ENCODE results near the gene KIF26B.
"Not testable (repeated sequence)": the region's sequence is repeated elsewhere in the genome, so short reads cannot be mapped to it uniquely, and the experiment has no call there.

KIF26B gene

DNA sequence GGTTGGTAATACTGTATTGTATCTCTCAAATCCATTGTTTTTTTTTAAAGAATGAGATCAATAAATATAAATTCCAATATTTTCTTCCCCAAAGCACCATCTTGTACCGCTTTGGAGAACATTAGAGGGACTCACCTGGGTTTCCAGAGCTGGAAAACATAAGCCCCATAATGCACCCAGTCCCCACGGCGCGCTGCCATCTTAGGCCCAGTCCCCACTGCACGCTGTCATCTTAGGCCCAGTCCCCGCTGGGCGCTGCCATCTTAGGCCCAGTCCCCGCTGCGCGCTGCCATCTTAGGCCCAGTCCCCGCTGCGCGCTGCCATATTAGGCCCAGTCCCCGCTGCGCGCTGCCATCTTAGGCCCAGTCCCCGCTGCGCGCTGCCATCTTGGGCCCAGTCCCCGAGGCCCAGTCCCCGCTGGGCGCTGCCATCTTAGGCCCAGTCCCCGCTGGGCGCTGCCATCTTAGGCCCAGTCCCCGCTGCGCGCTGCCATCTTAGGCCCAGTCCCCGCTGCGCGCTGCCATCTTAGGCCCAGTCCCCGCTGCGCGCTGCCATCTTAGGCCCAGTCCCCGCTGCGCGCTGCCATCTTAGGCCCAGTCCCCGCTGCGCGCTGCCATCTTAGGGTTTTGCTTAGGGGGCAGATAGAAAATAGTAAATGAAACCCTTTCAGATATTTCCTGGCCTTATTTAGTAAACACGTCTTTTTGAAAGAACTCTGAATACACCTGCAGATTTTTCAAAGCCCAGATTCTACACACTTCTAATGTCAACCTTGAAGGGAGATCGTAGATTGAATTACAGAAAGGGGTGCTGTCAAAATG lies 518.3 kb downstream of the KIF26B start:
- H3K27ac Mint-ChIP-seq, H3K27me3 Mint-ChIP-seq, H3K36me3 Mint-ChIP-seq, H3K4me1 Mint-ChIP-seq, H3K4me3 Mint-ChIP-seq, H3K9me3 Mint-ChIP-seq: not testable (repeated sequence)

DNA sequence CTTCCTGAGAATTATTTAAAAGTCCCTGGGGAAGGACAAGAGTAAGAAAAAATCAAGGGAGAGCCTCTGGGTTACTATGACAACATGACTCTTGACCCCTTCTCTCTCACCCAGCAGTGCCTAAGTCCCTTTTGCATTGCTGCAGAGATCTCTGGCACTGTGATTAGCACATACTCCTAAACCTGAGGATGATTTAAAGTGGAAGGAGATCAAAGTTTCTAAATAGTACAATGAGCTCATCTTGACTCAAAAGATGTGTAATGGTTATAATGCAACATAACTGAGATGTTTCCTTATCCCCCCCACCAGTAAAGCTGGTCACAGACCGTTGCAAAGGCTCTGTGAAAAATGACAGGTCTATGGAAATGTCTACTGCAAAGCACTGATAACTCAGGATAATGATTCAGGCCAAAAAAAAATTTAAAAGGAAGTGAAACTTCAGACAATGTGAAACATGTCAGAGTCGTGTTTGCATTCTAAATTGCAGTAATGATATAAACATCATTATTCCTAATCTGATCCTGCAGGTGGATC lies 519.2 kb downstream of the KIF26B start:
- Mint-ChIP-seq H3K4me1 (no peaks in the 10 kb centered on the region), H3K9me3 (no peaks in the 10 kb centered on the region), H3K36me3 (peaks cover 2% of the 10 kb centered on the region), H3K4me3 (no peak overlapping the region), H3K27ac (no peak overlapping the region), H3K27me3 (no peaks in the 10 kb centered on the region)

DNA sequence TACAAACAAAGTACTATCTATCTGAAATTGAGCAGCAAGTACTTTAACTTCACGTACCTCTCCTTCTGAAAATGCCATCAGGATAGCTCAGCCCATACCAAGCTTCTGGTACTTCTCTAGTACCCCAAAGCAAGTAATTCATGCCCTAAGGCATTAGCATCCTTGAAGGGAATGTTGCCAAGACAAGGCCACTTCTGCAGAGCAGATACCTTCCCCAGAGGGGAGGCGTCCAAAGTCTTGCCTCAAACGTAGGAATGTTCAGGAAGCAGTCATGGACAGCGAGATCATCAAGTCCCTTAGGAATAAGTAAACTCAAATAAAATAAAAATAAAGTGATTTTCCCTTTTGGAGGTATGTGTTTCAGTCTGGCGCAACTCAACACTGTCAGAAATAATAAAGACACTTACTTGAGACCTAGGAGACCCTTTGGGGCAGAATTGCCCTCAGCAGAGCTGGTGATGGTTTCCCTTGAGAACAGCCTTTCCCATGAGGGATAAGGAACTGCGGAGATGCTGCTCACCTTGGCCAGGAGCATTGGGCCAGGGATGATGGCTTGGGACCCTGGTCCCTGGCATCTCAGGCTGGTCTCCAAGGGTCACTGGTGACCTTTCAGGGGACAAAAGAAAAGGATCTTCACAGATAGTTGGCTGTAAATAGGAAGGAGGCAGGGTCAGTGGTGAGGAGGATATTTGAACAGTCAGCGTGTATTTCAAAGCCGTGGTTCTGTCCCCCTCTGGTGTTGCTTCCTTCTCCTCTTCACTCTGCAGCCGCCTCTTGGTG lies 522.9 kb downstream of the KIF26B start:
- no peaks in the 10 kb centered on the region for H3K27me3 Mint-ChIP-seq
- H3K4me3 Mint-ChIP-seq = no peak overlapping the region
- no peaks in the 10 kb centered on the region for H3K4me1 Mint-ChIP-seq
- H3K27ac Mint-ChIP-seq = no peak overlapping the region
- H3K36me3 Mint-ChIP-seq = no peaks in the 10 kb centered on the region
- no peaks in the 10 kb centered on the region for H3K9me3 Mint-ChIP-seq

DNA sequence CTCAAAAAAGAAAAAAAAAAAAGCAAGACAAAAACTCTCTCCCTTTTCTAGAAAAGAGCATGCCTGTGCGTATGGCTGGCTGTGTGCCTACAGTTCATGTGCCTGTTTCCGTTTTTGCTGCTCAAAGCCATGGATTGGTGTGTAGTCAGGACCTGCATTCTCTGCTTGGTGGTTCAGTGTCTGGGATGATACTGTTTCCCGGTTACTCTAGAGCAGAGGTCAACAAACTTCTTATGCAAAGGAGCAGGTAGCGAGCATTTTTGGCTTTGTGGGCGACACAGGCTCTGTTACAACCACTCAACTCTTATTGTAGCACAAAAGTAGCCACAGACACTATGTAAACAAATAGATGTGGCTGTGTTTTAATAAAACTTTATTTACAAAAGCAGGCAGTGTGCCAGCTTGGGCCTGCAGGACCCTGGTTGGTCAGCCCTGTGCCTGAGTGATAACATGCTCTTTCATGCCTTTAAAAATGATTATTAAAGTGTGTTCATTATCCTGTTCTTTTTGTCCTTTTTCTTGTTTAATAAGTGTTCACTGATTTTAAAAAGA lies 524.2 kb downstream of the KIF26B start:
- no peaks in the 10 kb centered on the region for H3K36me3 Mint-ChIP-seq
- no peaks in the 10 kb centered on the region for H3K9me3 Mint-ChIP-seq
- H3K27me3 Mint-ChIP-seq = no peaks in the 10 kb centered on the region
- H3K4me3 Mint-ChIP-seq = no peak overlapping the region
- H3K27ac Mint-ChIP-seq = no peak overlapping the region
- no peaks in the 10 kb centered on the region for H3K4me1 Mint-ChIP-seq

DNA sequence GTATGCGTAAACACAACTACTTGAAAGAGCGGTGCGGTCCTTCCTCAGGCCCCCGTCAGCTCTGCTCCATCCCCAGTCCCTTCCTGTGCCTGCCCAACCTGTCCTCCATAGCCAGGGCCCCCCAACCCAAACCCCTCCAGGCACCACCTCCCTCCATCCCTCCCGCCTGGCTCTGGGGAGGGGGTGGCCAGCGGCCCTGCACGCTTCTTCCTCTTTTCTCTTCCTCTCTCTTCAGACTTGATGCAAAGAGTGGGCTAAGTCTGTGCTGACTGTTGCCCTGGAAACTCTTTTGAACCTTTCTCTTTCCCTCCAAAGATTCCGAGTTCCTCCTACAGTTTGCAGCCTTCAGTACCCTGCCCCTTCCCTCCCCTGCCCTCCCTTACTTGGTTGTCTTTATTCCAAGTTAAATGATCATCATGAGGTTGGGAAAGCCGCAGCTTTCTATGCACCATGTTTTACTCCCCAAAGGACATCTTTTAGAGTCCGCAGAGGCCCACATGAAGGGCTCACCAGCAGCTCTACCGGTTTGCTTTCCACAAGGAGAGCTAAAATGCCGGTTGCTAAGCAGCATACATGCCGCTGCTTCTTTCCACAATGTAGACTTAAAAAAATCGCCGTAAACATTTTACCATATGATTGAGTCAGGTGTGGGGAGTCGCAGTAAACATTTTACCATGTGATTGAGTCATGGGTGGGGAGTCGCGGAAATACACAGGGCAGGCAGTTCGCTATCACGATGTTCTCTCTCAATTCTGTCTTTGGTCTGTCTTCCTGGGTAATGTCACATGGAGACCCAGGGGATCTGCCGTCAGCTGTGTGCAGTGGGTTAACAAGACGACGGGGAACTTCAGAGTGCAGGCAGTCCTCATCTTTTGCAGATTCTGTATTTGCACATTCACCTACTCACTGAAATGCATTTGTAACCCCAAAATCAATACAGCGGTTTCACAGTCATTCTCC lies 525.3 kb downstream of the KIF26B start:
- H3K4me1 Mint-ChIP-seq = no peaks in the 10 kb centered on the region
- no peak overlapping the region for H3K27ac Mint-ChIP-seq
- no peaks in the 10 kb centered on the region for H3K27me3 Mint-ChIP-seq
- no peaks in the 10 kb centered on the region for H3K9me3 Mint-ChIP-seq
- H3K36me3 Mint-ChIP-seq = no peaks in the 10 kb centered on the region
- H3K4me3 Mint-ChIP-seq = no peak overlapping the region

DNA sequence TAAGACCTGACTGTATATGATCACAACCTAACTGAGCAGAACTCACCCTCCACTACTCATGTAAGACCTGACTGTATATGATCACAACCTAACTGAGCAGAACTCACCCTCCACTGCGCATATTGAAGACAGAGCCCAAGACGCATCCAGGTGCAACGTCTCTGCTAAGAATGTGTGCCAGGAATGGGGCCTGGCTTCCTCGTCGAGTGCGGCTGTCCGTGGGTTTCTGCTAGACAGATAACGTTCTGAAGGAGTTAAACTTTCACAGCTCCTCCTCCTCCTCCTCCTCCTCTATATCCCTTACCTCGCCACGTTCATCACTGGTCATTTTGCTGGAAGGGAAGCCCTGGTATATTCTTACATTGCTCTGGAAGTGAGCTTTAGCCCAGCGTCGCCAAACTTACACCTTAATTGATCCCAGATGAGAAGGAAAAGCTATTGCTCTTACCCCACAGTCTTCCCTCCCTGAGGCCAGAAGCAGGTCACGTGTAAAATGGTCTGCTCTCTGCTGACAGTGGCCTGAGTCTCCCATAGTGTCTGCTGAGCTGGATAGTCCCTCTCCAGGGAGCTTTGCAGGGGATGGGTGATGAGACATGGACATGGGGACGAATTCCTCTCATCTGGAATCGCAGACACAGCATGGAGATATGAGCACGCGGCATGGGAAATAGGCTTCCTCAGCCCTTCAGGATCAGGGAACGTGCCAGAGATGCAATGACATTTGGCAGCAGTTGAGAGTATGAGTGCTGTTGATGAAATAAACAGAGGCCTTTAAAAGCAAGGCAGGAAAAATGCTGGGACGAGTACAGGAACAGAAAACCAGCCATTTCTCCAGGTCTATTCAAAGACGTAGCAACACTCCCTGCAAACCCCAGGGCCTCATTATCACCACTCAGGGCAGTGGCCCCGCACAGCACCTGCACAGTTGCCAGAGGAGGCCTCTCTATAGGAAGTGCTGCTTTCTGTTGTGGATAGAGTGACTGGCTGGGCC lies 528.1 kb downstream of the KIF26B start:
- Mint-ChIP-seq H3K27ac (no peak overlapping the region), H3K36me3 (no peaks in the 10 kb centered on the region), H3K4me3 (no peak overlapping the region), H3K4me1 (no peaks in the 10 kb centered on the region), H3K27me3 (peaks cover 3% of the 10 kb centered on the region), H3K9me3 (no peaks in the 10 kb centered on the region)

DNA sequence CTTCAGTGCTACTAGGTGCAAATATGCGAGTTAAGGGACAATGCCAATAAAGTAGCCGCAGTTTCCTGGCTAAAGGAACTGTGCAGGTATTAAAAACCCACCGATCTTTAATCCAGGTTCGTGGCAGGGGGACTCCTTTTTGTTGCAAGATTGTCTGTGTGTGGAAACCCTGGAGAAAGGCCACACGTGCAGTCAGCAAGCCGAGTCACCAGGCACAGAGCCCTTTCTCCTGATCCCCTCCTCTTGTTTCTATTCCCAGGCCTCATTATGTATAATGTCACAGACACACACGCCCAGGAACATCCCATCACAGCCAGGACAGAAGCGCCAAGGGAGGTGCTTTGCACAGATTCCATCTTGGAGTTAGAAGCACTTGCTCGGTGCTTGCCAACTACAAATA lies 528.9 kb downstream of the KIF26B start:
- peaks cover 3% of the 10 kb centered on the region for H3K27me3 Mint-ChIP-seq
- no peaks in the 10 kb centered on the region for H3K36me3 Mint-ChIP-seq
- no peak overlapping the region for H3K27ac Mint-ChIP-seq
- H3K9me3 Mint-ChIP-seq = no peaks in the 10 kb centered on the region
- H3K4me3 Mint-ChIP-seq = no peak overlapping the region
- no peaks in the 10 kb centered on the region for H3K4me1 Mint-ChIP-seq

DNA sequence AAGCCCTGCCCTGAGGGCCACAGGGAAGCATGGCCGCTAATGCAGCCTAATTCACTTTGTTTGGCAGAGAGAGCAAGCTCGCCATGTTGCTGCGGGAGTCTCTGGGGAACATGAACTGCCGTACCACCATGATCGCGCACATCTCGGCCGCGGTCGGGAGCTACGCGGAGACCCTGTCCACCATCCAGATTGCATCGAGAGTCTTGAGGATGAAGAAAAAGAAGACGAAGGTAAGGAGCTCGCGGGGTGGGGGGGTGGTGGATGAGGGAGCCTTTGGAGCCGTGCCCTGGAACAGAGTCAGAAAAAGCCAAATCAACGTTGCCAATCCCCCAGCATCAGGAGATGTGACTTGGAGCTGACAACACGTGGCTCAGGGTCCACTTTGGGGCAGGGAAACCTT lies 529.4 kb downstream of the KIF26B start:
- Mint-ChIP-seq H3K4me3 (no peak overlapping the region), H3K27me3 (peaks cover 3% of the 10 kb centered on the region), H3K4me1 (no peaks in the 10 kb centered on the region), H3K9me3 (no peaks in the 10 kb centered on the region), H3K27ac (no peak overlapping the region), H3K36me3 (no peaks in the 10 kb centered on the region)

DNA sequence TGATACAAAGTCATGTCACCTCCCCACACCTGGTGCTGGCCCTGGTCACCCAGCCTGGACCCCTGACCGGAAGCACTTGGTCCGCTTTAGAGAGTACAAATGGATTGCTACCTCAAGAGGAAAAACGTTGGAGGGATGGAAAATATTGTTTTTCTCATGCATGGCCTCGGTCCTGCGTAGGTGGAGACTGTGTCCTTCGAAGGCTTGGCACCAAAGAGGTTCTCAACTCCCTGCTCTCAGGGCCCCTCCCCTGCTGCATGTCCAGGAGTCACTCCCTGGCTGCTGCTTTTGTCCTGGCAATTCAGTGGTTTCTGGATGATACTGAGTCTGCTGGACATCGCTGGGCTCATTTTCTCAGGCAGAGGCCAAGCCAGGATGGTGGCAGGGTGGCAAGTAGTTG lies 529.8 kb downstream of the KIF26B start:
- no peaks in the 10 kb centered on the region for H3K36me3 Mint-ChIP-seq
- no peaks in the 10 kb centered on the region for H3K4me1 Mint-ChIP-seq
- H3K27me3 Mint-ChIP-seq = peaks cover 5% of the 10 kb centered on the region
- no peak overlapping the region for H3K4me3 Mint-ChIP-seq
- H3K27ac Mint-ChIP-seq = no peak overlapping the region
- no peaks in the 10 kb centered on the region for H3K9me3 Mint-ChIP-seq

DNA sequence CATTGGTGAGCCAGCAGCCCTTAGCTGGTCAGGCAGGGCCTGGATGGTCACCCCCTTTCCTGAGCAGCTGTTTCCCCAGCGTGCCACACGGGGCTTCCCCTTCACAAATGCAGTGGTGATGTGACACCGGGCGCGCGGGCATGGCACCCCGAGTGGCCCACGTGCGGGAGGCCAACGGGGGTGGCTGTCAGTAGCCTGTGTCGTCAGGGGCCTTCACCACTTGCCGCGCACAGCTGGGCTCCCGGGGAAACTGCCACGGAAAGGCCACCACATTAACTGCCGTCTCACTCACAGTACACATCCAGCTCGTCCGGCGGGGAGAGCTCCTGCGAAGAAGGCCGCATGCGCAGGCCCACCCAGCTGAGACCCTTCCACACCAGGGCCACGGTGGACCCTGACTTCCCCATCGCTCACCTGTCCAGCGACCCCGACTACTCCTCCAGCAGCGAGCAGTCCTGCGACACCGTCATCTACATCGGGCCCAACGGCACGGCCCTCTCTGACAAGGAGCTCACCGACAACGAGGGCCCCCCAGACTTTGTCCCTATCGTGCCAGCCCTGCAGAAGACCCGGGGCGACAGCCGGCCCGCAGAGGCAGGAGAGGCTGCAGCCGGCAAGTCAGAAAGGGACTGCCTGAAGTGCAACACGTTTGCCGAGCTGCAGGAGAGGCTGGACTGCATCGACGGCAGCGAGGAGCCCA lies 530.5 kb downstream of the KIF26B start:
- no peaks in the 10 kb centered on the region for H3K4me1 Mint-ChIP-seq
- H3K36me3 Mint-ChIP-seq = no peaks in the 10 kb centered on the region
- H3K4me3 Mint-ChIP-seq = no peak overlapping the region
- H3K9me3 Mint-ChIP-seq = no peaks in the 10 kb centered on the region
- peaks cover 6% of the 10 kb centered on the region for H3K27me3 Mint-ChIP-seq
- no peak overlapping the region for H3K27ac Mint-ChIP-seq

DNA sequence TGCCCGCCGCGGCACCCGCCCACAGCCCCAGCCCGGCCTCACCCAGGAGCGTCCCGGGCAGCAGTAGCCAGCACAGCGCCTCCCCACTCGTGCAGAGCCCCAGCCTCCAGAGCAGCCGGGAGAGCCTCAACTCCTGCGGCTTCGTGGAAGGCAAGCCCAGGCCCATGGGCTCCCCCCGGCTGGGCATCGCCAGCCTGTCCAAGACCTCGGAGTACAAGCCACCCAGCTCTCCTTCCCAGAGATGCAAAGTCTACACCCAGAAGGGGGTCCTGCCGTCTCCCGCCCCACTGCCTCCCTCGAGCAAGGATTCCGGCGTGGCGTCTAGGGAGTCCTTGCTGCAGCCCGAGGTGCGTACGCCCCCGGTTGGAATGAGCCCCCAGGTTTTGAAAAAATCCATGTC lies 531.2 kb downstream of the KIF26B start:
- H3K27ac Mint-ChIP-seq = no peak overlapping the region
- H3K36me3 Mint-ChIP-seq = no peaks in the 10 kb centered on the region
- H3K27me3 Mint-ChIP-seq = peaks cover 6% of the 10 kb centered on the region
- no peak overlapping the region for H3K4me3 Mint-ChIP-seq
- no peaks in the 10 kb centered on the region for H3K9me3 Mint-ChIP-seq
- H3K4me1 Mint-ChIP-seq = no peaks in the 10 kb centered on the region

DNA sequence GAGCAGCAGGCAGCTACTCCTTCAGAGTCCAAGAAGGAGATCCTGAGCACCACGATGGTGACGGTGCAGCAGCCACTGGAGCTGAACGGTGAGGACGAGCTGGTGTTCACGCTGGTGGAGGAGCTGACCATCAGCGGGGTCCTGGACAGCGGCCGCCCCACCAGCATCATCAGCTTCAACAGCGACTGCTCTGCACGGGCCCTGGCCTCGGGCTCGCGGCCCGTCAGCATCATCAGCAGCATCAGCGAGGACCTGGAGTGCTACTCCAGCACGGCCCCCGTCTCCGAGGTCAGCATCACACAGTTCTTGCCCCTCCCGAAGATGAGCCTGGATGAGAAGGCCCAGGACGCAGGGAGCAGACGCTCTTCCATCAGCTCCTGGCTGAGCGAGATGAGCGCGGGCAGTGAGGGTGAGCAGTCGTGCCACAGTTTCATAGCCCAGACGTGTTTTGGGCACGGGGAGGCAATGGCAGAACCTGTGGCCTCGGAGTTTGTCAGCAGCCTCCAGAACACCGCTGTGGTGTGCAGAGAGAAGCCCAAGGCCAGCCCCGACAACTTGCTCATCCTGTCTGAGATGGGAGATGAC lies 531.8 kb downstream of the KIF26B start:
- Mint-ChIP-seq H3K4me3 (no peak overlapping the region), H3K4me1 (no peaks in the 10 kb centered on the region), H3K9me3 (no peaks in the 10 kb centered on the region), H3K36me3 (no peaks in the 10 kb centered on the region), H3K27me3 (peaks cover 6% of the 10 kb centered on the region), H3K27ac (no peak overlapping the region)

DNA sequence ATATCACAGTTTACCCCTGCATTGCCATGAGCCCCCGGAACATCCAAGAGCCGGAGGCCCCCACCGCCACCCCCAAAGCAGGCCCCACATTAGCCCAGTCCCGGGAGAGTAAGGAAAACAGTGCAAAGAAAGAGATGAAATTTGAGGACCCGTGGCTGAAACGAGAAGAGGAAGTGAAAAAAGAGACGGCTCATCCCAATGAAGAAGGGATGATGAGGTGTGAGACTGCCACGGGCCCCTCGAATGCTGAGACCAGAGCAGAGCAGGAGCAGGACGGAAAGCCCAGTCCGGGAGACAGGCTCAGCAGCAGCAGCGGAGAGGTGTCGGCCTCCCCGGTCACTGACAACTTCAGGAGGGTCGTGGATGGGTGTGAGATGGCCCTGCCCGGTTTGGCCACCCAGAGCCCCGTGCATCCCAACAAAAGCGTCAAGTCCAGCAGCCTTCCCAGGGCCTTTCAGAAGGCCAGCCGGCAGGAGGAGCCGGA lies 532.4 kb downstream of the KIF26B start:
- Mint-ChIP-seq H3K9me3 (no peaks in the 10 kb centered on the region), H3K4me1 (no peaks in the 10 kb centered on the region), H3K4me3 (no peak overlapping the region), H3K36me3 (no peaks in the 10 kb centered on the region), H3K27ac (no peak overlapping the region), H3K27me3 (peaks cover 6% of the 10 kb centered on the region)

Measured in activated naive CD4-positive, alpha-beta T cell treated with anti-CD3 and anti-CD28 coated beads, Interleukin-2, amount 50 U/mL, for 24 hours (primary cell).